SK-N-SH treated with all-trans-retinoic acid at 6 μM for 48 hours (cell line): ENCODE results near the gene TMEM132D.

Experiments
- ATAC-seq: fragments of 200-7000 bp; cut with Tn5 transposase; 3 replicates; pipeline ENCODE4 v1.9.1; 2020; ENCODE audit warnings: mild to moderate bottlenecking, moderate library complexity
- ARNTL ChIP-seq: fragments of 450-650 bp; formaldehyde crosslinking; IDR thresholded peaks from 2 replicates; pipeline ENCODE4 v1.5.0; 2020; ENCODE audit warnings: low read depth, mild to moderate bottlenecking, moderate library complexity, borderline replicate concordance
- BACH2 ChIP-seq: fragments of 250-450 bp; sonication (Bioruptor Pico); IDR thresholded peaks from 2 replicates; pipeline ENCODE4 v1.9.0; 2021; ENCODE audit warnings: mild to moderate bottlenecking, borderline replicate concordance
- CSDC2 ChIP-seq: fragments of 250-450 bp; sonication (Bioruptor Pico); IDR thresholded peaks from 2 replicates; pipeline ENCODE4 v1.5.0; 2020; ENCODE audit warnings: mild to moderate bottlenecking, moderate library complexity
- CSRNP3 ChIP-seq: fragments of 250-450 bp; sonication (Bioruptor Pico); IDR thresholded peaks from 2 replicates; pipeline ENCODE4 v1.5.1; 2021; ENCODE audit warnings: mild to moderate bottlenecking, moderate library complexity
- ESRRG ChIP-seq: fragments of 250-450 bp; sonication (Bioruptor Pico); IDR thresholded peaks from 2 replicates; pipeline ENCODE4 v1.6.1; 2021; ENCODE audit warnings: mild to moderate bottlenecking
- ISL1 ChIP-seq: fragments of 250-450 bp; sonication (Bioruptor Pico); IDR thresholded peaks from 2 replicates; pipeline ENCODE4 v2.1.2; 2022; ENCODE audit warnings: mild to moderate bottlenecking, moderate library complexity
- OSR1 ChIP-seq: fragments of 250-450 bp; sonication (Bioruptor Pico); IDR thresholded peaks from 2 replicates; pipeline ENCODE4 v1.8.0; 2022; ENCODE audit warnings: moderate library complexity, mild to moderate bottlenecking, inconsistent platforms
- PATZ1 ChIP-seq: fragments of 250-450 bp; sonication (Bioruptor Pico); IDR thresholded peaks from 2 replicates; pipeline ENCODE4 v1.8.0; 2020; ENCODE audit warnings: mild to moderate bottlenecking, moderate library complexity, borderline replicate concordance
- POU6F1 ChIP-seq: fragments of 250-450 bp; sonication (Bioruptor Pico); IDR thresholded peaks from 2 replicates; pipeline ENCODE4 v1.8.0; 2021; ENCODE audit warnings: low read depth, mild to moderate bottlenecking, moderate library complexity, borderline replicate concordance
- PPARA ChIP-seq: fragments of 250-450 bp; sonication (Bioruptor Pico); IDR thresholded peaks from 2 replicates; pipeline ENCODE4 v1.5.0; 2020; ENCODE audit warnings: mild to moderate bottlenecking, borderline replicate concordance
- RARB ChIP-seq: fragments of 250-450 bp; sonication (Bioruptor Pico); IDR thresholded peaks from 2 replicates; pipeline ENCODE4 v1.8.0; 2021; ENCODE audit warnings: mild to moderate bottlenecking, moderate library complexity
- TOX ChIP-seq: fragments of 250-450 bp; sonication (Bioruptor Pico); IDR thresholded peaks from 2 replicates; pipeline ENCODE4 v1.8.0; 2021; ENCODE audit warnings: mild to moderate bottlenecking, moderate library complexity, borderline replicate concordance
- TSHZ2 ChIP-seq: fragments of 250-450 bp; sonication (Bioruptor Pico); IDR thresholded peaks from 2 replicates; pipeline ENCODE4 v1.5.0; 2020; ENCODE audit warnings: mild to moderate bottlenecking, moderate library complexity
- ZC3H10 ChIP-seq: fragments of 250-450 bp; sonication (Bioruptor Pico); IDR thresholded peaks from 2 replicates; pipeline ENCODE4 v1.5.1; 2021; ENCODE audit warnings: mild to moderate bottlenecking, moderate library complexity
- ZFP3 ChIP-seq: fragments of 250-450 bp; sonication (Bioruptor Pico); IDR thresholded peaks from 2 replicates; pipeline ENCODE4 v1.5.0; 2020; ENCODE audit warnings: mild to moderate bottlenecking, moderate library complexity
- ZFP30 ChIP-seq: fragments of 450-650 bp; formaldehyde crosslinking; IDR thresholded peaks from 2 replicates; pipeline ENCODE4 v1.5.0; 2022; ENCODE audit warnings: mild to moderate bottlenecking, moderate library complexity
- ZNF565 ChIP-seq: fragments of 450-650 bp; formaldehyde crosslinking; conservative IDR thresholded peaks from 2 replicates; pipeline ENCODE4 v1.5.0; 2020; ENCODE audit warnings: low read depth, mild to moderate bottlenecking, moderate library complexity
- ZNF70 ChIP-seq: fragments of 450-650 bp; formaldehyde crosslinking; IDR thresholded peaks from 2 replicates; pipeline ENCODE4 v1.5.0; 2020; ENCODE audit warnings: mild to moderate bottlenecking, moderate library complexity

The TMEM132D gene

GRCh38 chr12:129127771-129128170 is 776.1 kb downstream of the TMEM132D start (continued):
- TF ChIP-seq CSRNP3: no peak
- TF ChIP-seq TOX (CRISPR knock-in tag): no peak
- TF ChIP-seq ZNF70: no peak
- no peak for TF ChIP-seq BACH2 (CRISPR knock-in tag)
- TF ChIP-seq ZFP30 (CRISPR knock-in tag): no peak

GRCh38 chr12:129127211-129127610 is 776.6 kb downstream of the TMEM132D start:
- ATAC-seq: no peak

GRCh38 chr12:129119537-129119936 is 784.3 kb downstream of the TMEM132D start:
- ATAC-seq: no peak
- no peak for TF ChIP-seq CSRNP3
- TF ChIP-seq OSR1 (CRISPR knock-in tag): no peak
- no peak for TF ChIP-seq PPARA (CRISPR knock-in tag)
- TF ChIP-seq ZFP3 (CRISPR knock-in tag): no peak
- no peak for TF ChIP-seq CSDC2 (CRISPR knock-in tag)
- no peak for TF ChIP-seq ZC3H10 (CRISPR knock-in tag)
- TF ChIP-seq BACH2 (CRISPR knock-in tag): no peak
- TF ChIP-seq ZNF565 (CRISPR knock-in tag): no peak
- no peak for TF ChIP-seq ZNF70
- no peak for TF ChIP-seq TSHZ2
- TF ChIP-seq ISL1 (CRISPR knock-in tag): no peak
- no peak for TF ChIP-seq POU6F1 (CRISPR knock-in tag)
- TF ChIP-seq PATZ1 (CRISPR knock-in tag): no peak
- TF ChIP-seq ESRRG (CRISPR knock-in tag): no peak

More at GRCh38 chr12:129127211-129127610, 776.6 kb downstream of the TMEM132D start:
- no peak for TF ChIP-seq RARB (CRISPR knock-in tag)
- no peak for TF ChIP-seq CSRNP3
- no peak for TF ChIP-seq ARNTL
- no peak for TF ChIP-seq ZNF565 (CRISPR knock-in tag)
- TF ChIP-seq CSDC2 (CRISPR knock-in tag): no peak
- no peak for TF ChIP-seq ZNF70
- TF ChIP-seq OSR1 (CRISPR knock-in tag): no peak
- no peak for TF ChIP-seq ZFP3 (CRISPR knock-in tag)
- no peak for TF ChIP-seq POU6F1 (CRISPR knock-in tag)
- no peak for TF ChIP-seq TOX (CRISPR knock-in tag)
